HG03354 (cell line): ENCODE data around the gene RIPK3.

Experiments used
- ATAC-seq: cut with Tn5 transposase; IDR thresholded peaks from one replicate; pipeline ENCODE4 v1.9.1; 2021; ENCODE audit warnings: mild to moderate bottlenecking; ENCODE audit not compliant: unreplicated experiment, poor library complexity, severe bottlenecking

Gene RIPK3

DNA sequence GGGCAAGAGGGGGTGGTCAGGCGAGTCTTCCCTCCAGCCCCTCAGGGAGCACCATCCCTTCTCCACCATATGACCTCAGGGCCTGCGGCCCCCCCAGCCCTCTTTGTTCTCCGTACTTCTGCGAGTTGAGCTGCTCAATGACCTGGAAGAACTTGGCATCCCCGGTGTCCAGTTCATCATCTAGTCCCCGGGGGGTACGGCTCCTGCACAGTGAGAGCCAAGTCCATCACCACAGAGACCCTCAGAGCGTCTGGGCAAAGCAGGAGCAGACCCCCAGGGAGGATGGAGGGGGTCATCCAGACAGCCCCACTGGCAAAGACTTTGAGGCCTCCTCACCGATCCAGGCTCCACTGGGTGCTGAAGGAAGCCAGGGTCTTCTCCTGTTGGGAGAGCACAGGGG is 13.8 kb downstream of the RIPK3 start:
- no peak for ATAC-seq

DNA sequence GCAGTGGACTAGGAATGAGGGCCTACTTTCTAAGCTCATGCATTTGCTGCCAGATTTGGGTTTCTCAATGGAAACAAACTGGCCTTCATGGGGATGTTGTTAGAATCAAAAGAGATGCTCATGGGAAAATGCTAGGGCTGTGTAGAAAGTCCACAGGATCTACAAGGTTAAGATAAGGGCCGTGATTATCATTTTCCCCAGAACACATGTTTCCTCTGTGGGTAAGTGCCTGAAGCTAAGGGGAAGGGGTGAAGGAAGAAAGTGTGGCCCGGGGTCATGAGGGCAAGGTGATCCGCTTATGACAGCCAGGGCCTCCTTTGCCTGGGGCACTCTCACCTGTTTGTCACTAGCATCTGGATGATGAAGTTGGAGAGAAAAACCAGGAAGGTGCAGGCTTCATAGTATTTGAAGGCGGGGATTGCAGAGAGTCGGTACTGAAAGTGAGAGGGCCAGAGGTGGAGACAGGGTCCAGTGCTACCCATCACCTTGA is 14.7 kb downstream of the RIPK3 start:
- no peak for ATAC-seq

DNA sequence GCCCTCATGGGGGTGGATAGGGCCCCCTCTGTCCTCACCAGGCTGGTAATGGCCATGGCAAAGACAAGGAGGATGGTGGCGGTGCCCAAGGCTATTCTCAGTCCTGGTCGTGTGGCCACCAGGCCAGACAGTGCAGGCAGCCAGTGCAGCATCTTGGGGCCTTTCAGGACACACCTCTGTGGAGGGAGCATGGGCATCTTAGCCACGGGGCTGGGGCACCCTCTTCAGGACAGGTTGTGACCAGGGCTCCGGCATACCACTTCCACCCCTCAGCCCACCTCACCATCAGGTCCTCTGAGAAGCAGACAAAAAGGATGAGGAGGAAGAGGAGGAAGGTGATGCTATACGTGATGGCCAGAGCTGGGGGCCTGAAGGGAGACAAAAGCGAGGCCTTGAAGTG is 15.8 kb downstream of the RIPK3 start:
- ATAC-seq: no peak

DNA sequence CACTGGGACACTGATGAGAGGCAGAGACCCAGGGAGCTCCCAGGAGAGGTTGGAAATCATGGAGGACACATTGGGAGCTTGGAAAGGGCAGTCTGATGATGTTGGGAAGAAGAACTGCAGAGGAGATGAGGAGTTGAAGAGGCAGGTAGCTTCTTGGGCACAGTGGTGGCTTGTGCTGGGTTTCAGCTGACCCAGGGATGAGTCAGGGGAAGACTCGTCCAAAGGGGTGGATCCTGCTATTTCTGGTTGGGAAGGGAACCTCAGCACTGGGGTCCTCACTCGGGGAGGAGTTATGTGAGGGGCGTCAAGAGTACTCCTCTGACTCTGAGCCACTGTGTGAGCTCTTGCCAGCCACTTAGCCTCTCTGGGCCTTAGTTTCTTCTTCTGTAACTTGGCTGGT is 16.4 kb downstream of the RIPK3 start:
- ATAC-seq: no peak

DNA sequence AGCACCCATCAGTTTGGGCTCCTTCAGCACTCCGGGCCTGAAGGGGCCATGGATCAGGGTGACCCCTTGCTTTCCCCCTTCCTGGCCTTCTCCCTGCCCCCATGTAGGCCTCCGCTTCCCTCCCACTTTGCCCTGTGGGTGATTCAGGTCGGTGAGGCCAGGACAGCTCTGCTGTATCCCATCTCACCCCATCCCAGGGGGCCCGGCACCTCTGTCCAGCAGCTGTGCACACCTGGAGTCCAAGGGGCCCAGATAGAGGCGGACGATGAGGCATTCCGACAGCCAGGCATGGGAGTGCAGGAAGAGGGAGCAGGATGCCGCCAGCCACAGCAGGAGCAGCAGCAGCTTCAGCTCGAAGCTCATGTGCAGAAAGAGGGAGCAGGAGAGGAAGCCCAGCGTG is 17.1 kb downstream of the RIPK3 start:
- no peak for ATAC-seq

DNA sequence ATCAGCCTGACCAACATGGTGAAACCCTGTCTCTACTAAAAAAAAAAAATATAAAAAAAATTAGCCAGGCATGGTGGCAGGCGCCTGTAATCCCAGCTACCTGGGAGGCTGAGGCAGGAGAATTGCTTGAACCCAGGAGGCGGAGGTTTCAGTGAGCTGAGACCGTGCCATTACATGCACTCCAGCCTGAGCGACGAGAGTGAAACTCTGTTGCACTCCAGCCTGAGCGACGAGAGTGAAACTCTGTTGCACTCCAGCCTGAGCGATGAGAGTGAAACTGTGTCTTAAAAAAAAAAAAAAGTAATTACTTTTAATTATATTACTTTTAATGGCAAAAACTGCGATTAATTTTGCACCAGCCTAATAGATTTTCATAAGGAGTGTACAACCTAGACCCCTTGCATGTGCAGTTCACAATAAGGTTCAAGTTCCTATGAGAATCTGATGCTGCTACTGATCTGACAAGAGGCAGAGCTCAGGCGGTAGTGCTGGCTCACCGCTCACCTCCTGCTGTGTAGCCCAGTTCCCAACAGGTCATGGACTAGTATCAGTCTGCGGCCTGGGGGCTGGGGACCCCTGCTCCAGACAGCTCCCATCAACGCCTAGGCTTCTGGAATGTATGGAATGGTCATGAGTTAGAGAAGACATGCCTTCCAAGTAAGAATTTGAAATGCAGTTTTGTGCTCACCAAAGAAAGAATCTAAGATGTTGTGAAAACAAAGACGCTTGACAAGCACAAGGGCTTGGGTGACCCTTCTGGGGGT is 18.4 kb downstream of the RIPK3 start:
- no peak for ATAC-seq

DNA sequence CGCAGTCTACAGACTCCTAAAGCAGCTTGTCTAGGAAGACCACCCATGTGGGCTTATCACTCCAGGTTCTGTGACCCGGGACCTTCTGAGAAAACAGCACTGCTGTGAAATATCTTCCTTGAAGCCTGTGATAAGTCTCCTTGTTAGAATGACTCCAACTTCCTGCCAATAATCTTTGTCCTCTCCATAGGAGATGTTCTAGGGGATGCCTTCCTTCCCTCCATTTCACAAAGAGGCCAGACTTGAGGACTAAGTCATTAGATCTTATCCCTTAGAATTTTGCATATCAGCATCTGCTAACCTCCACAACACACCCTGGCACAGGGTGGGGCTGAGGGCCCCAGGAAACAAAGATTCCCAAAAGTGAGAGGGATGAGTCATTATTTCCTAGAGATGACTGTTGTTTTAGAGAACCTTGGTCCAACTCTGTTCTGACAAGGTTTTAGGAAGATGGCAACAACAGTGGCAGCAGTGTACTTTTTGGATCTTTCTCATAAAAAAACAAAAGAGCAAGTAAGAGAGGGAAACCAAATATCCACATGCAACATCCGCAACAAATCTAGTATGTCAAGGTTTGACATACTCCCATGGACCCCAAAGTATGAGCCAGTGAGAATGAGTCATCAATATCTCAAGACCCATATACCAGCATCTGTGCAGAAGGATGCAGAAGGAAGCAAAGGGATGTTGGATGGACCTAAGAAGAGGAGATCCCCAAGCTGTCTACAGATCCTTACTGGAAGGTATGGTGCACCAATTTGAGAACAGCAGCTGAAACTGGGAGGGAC is 22.5 kb downstream of the RIPK3 start:
- no peak for ATAC-seq

DNA sequence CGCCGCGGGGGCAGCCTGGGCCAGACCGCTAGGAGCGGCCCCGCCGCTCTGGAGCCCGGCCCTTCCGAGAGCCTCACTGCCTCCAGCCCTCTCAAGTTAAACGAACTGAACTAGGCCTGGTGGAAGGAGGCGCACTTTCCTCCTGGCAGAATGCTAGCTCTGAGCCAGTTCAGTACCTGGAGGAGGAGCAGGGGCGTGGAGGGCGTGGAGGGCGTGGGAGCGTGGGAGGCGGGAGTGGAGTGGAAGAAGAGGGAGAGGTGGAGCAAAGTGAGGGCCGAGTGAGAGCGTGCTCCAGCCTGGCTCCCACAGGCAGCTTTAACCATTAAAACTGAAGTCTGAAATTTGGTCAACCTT is 23.2 kb downstream of the RIPK3 start:
- ATAC-seq: no peak

DNA sequence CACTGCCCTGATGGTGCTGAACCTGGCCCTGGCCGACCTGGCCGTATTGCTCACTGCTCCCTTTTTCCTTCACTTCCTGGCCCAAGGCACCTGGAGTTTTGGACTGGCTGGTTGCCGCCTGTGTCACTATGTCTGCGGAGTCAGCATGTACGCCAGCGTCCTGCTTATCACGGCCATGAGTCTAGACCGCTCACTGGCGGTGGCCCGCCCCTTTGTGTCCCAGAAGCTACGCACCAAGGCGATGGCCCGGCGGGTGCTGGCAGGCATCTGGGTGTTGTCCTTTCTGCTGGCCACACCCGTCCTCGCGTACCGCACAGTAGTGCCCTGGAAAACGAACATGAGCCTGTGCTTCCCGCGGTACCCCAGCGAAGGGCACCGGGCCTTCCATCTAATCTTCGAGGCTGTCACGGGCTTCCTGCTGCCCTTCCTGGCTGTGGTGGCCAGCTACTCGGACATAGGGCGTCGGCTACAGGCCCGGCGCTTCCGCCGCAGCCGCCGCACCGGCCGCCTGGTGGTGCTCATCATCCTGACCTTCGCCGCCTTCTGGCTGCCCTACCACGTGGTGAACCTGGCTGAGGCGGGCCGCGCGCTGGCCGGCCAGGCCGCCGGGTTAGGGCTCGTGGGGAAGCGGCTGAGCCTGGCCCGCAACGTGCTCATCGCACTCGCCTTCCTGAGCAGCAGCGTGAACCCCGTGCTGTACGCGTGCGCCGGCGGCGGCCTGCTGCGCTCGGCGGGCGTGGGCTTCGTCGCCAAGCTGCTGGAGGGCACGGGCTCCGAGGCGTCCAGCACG is 23.8 kb downstream of the RIPK3 start:
- no peak for ATAC-seq

DNA sequence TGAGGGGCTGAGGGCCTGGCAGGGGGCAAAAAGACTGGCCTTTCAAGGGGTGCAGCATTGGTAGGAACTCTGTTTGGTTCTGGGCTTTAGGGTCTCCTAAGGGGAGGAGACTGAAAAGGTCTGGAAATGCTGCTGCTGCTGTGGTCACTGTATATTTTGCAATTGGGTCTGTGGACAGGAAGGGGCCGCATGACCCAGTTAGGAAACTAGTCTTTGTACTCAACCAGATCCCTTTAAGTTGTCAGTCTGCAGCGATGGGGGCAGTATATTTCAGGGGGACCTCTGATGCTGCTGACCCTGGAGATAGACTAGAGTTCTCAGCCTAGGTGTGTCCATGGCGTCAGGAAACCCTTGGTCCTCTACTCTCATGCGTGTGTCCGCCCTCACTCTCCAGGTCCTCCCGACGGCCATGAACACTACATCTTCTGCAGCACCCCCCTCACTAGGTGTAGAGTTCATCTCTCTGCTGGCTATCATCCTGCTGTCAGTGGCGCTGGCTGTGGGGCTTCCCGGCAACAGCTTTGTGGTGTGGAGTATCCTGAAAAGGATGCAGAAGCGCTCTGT is 24.5 kb downstream of the RIPK3 start:
- no peak for ATAC-seq

DNA sequence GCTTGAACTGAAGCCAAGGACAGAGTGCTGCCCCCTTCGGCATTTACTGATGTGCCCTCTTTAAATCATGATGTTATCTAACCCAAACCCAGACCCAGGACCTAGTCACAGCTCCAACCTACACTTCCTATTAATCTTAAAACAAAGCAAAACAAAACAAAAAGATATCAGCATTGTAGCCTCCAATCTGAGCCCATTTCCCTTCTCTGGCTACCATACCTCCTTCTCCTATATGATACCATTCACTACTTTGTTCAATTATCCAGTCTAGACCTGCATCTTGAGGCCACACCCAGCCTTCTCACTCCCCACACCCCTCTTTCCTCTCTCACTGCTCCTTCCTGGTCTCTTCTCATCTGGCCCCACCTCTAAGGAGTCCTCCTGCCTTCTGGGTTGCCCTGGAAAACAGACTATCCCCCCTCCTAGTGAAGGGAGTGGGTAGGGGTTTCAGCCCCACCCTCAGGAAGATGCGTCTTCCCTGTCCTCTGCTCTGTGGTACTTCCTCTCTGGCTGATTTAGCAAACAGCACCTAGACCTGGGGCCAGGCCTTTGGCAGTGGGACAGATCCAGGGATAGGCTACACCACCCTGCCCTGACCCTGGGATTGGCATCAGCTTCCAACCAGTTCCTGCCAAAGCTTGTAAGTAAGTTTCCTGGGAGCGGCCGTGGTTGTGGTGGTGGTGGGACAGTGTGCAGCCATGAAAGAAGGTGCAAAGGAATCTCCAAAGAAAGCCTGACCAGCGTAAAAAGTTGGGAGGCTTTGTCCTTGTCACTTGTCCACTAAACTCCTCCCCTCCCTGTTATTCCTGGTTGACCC is 25.2 kb downstream of the RIPK3 start:
- ATAC-seq: no peak

DNA sequence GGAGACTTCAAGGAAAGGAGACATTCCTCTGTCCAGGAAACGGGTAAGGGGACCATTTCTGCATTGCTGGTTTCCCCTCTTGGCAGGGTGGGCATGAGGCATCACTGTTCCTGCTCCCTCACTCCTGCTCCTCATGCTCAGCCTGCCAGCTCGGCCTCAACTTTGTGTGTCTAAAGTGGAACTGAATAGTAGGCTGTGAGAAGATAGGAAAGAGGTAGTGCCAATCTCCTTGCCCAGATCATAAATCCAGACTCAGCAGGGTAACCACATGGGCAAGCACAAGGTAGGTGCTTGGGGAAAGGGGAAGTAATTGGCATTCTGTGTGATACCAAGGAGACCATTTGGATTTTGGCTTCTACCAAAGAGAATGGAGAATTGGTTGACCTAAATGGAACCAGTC is 25.9 kb downstream of the RIPK3 start:
- no peak for ATAC-seq

DNA sequence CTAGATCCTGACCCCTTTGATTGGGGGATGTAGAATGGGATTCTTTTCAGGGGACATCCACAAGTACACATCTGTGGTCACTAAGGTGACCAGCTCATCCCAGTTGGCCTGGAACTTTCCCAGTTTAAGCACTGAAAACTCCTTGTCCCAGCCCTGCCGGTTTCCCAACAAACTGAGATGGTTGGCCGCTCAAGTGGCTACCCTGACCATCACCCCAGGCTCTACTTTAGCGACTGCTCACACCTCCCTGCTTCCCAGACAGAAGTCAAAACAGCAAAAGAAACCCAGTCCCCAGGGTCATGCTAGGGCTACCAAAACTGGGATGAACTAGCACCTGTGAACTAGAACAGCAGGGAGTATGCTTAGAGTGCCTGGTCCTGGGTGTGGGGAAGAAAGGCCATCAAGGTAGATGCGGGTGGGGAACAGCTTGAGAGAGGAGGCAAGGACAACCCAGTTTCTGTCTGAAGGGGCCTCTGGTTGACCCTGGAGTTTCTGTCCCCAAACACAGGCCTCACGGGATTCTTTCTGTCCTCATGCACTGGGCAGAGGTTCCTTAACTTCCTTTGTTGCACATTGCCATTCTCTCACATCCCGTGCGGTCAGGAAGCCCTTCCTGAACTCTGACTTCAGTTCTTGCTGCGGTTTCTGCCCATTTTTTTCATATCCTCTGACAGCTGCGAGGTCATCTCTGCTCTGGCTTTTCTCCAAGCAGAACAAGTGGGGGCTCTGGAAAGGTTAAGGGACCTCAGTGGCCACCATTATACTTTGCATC is 26.9 kb downstream of the RIPK3 start:
- no peak for ATAC-seq

DNA sequence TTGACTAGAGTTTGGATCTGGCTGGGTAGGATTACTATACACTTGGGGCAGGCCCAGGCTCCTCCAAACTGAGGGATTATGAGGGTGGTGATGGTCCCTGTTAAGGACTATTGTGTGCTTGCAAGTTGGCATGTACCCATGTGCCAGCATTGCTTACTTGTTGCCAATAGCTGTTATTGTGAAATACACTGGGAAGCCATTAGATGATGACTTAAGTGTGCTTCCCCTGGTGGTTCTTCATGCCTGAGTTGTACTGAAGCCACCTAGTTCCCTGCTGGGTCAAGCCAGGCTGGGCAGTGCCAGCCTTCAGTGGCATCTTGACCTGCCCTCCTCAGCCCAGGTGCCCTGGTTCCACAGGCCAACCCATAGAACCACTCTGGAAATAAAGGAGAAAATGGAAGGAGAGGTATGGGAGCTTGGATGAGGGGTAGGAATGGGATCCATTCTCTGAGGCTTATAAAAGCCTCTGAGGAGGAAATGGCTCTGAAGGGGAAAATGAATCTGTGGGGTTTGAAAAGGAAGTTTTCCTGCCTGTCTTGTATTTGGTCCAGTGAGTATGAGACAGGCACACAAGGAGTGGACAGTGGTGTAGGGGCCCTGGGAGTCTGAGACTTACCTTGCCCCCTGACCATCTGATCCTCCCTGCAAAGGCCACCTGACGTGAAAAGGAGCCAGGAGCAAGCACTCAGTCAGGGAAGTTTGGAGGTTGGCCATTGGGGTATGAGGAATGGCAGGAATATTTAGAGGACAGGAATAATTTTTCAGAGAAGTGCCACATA is 27.8 kb downstream of the RIPK3 start:
- no peak for ATAC-seq

DNA sequence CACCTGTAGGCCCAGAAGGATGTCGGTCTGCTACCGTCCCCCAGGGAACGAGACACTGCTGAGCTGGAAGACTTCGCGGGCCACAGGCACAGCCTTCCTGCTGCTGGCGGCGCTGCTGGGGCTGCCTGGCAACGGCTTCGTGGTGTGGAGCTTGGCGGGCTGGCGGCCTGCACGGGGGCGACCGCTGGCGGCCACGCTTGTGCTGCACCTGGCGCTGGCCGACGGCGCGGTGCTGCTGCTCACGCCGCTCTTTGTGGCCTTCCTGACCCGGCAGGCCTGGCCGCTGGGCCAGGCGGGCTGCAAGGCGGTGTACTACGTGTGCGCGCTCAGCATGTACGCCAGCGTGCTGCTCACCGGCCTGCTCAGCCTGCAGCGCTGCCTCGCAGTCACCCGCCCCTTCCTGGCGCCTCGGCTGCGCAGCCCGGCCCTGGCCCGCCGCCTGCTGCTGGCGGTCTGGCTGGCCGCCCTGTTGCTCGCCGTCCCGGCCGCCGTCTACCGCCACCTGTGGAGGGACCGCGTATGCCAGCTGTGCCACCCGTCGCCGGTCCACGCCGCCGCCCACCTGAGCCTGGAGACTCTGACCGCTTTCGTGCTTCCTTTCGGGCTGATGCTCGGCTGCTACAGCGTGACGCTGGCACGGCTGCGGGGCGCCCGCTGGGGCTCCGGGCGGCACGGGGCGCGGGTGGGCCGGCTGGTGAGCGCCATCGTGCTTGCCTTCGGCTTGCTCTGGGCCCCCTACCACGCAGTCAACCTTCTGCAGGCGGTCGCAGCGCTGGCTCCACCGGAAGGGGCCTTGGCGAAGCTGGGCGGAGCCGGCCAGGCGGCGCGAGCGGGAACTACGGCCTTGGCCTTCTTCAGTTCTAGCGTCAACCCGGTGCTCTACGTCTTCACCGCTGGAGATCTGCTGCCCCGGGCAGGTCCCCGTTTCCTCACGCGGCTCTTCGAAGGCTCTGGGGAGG is 28.9 kb downstream of the RIPK3 start, which contains the start of gene LTB4R:
Gene LTB4R (plus strand): TSS at position 857 of the 959 bp plus-strand sequence. CDS start 4,150 bp downstream, outside the sequence.
- peak; percentile 72 for ATAC-seq

DNA sequence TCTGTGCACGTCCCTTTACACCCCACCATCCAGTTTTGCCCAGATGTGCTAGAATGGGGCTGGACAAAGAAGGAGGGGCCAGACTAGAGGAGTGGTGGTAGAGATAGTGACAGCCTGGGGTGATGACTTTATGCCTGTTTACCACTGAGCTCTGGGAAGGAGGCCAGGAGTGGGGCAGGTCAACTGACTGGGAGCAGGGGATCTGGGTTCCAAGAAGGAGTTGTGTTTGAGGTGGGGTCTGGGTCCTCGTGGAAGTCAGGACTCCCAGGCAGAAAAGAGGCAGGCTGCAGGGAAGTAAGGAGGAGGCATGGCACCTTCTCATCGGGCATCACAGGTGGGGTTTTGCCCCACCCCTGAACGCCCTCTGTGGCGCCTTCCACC is 29.5 kb downstream of the RIPK3 start:
- ATAC-seq: no peak
